Upper lobe of left lung (tissue), 4 donors: Measurements from ENCODE around the gene HAT1.

Experiments used
- EP300 ChIP-seq, 4 donors: sonication (generic); formaldehyde crosslinking; IDR thresholded peaks; one replicate each; pipeline ENCODE4 v1.5.1; 2017; ENCODE audit warnings: antibody characterized with exemption in 4 of 4, control low read depth in 2 of 4
- TF ChIP-seq, protein P1 (sequence below), 6 experiments: fragments of 450-650 bp in 4 of 6; fragments of 200-600 bp in 2 of 6; sonication (generic) in 2 of 6; IDR thresholded peaks; one replicate each; pipeline ENCODE4 v1.5.1; 2016 to 2019; ENCODE audit warnings: antibody characterized with exemption in 6 of 6

DNA sequence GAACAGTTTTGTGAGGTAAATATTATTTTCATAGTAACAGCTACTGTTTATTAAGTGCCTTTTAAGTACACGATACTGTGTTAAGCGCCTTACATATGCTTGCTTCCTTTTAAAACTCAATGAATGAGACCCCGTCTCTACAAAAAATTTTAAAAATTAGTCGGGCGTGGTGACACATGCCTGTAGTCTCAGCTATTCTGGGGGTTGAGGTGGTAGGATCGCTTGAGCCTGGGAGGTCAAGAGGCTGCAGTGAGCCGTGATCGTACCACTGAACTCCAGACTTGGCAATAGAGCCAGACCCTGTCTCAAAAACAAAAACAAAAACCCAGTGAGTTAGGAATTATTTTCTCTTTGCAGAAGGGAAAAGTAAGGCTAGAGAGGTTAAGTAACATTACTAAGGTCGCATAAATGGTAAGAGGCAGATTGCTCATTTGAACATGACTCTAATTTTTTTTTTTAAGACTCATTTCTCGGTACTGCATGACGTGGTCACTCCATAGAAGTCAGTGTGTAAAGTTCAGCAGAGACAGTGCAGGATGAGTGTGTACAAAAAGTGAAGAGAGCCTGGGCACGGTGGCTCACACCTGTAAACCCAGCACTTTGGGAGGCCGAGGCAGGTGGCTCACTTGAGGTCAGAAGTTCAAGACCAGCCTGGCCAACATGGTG lies 78.6 kb downstream of the HAT1 start:
- TF ChIP-seq, protein P1, sequence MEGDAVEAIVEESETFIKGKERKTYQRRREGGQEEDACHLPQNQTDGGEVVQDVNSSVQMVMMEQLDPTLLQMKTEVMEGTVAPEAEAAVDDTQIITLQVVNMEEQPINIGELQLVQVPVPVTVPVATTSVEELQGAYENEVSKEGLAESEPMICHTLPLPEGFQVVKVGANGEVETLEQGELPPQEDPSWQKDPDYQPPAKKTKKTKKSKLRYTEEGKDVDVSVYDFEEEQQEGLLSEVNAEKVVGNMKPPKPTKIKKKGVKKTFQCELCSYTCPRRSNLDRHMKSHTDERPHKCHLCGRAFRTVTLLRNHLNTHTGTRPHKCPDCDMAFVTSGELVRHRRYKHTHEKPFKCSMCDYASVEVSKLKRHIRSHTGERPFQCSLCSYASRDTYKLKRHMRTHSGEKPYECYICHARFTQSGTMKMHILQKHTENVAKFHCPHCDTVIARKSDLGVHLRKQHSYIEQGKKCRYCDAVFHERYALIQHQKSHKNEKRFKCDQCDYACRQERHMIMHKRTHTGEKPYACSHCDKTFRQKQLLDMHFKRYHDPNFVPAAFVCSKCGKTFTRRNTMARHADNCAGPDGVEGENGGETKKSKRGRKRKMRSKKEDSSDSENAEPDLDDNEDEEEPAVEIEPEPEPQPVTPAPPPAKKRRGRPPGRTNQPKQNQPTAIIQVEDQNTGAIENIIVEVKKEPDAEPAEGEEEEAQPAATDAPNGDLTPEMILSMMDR (IDR thresholded peaks at IDR 0.05) = no peak
- no peak for TF ChIP-seq EP300 (IDR thresholded peaks at IDR 0.05)
